Mammary epithelial cell (primary cell): Measurements from ENCODE around the gene HNRNPA3.

Experiments
- EZH2 ChIP-seq: IDR thresholded peaks from 2 replicates; pipeline ENCODE4 v1.6.1; 2012; ENCODE audit warnings: low read length, inconsistent platforms, borderline replicate concordance
- TF ChIP-seq, protein P1 (sequence below), 2 donors: IDR thresholded peaks in 1 of 2; conservative IDR thresholded peaks in 1 of 2; 2 replicates each; pipeline ENCODE4 v1.5.1; 2011 to 2012; ENCODE audit warnings: inconsistent platforms in 2 of 2, low read length in 2 of 2, mild to moderate bottlenecking in 2 of 2, control low read depth in 1 of 2, low read depth in 1 of 2; ENCODE audit not compliant: insufficient read depth in 1 of 2; ENCODE audit errors: extremely low read depth in 1 of 2

DNA sequence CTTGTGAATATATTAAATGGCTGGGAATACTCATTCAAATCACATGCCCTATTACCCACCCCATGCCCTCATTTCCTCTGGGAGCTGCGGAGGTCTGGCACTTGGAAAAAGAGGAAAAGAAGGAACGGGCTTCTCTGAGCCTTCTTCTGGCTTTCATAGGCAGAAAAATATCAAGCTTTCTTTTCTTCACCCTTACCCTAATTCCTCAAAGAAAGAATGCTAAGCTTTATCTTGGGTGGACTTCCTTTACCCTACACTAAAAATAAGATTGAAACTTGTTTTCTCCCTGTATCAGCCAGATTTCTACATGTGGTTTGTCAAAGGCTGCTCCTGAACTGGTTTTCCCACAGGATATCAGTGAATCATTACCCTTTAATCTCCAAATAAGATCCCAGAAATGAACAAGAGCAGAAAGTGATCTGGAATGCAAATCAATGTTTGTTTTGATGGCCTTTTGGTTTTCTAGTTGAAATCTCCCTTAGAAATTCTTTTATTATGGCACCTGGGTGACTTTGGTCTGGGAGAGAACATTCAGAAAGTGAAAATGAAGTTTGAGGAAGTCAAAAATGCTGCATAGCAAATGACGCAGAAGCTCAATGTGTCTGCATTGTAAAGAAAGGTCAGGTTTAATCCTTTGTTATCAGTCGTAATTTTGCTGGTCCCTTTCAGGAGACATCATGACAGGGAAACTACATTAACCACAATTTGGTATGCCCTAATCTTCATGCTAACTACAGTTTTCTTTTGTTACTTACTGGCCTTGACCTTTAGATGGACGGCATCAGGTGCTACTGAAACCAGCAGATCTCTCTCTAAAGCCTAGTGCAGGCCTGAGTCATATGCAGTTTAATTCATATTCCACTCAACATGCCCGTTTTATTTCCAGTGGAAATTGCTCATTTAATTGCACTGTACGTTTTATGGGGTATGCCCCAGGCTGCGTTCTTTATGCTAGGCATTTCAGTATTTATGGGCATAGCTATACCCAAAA is 46.6 kb upstream of the HNRNPA3 start:
- TF ChIP-seq, protein P1, sequence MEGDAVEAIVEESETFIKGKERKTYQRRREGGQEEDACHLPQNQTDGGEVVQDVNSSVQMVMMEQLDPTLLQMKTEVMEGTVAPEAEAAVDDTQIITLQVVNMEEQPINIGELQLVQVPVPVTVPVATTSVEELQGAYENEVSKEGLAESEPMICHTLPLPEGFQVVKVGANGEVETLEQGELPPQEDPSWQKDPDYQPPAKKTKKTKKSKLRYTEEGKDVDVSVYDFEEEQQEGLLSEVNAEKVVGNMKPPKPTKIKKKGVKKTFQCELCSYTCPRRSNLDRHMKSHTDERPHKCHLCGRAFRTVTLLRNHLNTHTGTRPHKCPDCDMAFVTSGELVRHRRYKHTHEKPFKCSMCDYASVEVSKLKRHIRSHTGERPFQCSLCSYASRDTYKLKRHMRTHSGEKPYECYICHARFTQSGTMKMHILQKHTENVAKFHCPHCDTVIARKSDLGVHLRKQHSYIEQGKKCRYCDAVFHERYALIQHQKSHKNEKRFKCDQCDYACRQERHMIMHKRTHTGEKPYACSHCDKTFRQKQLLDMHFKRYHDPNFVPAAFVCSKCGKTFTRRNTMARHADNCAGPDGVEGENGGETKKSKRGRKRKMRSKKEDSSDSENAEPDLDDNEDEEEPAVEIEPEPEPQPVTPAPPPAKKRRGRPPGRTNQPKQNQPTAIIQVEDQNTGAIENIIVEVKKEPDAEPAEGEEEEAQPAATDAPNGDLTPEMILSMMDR (conservative IDR thresholded peaks at IDR 0.05 in 1 of 2, IDR thresholded peaks at IDR 0.05 in 1 of 2; ENCODE audit: extremely low read depth in 1 of 2, insufficient read depth in 1 of 2, low read depth in 1 of 2, low read length in 2 of 2) = no peak
- TF ChIP-seq EZH2 = no peak
